ENCODE results near the gene GALNT12.

The GALNT12 gene

DNA sequence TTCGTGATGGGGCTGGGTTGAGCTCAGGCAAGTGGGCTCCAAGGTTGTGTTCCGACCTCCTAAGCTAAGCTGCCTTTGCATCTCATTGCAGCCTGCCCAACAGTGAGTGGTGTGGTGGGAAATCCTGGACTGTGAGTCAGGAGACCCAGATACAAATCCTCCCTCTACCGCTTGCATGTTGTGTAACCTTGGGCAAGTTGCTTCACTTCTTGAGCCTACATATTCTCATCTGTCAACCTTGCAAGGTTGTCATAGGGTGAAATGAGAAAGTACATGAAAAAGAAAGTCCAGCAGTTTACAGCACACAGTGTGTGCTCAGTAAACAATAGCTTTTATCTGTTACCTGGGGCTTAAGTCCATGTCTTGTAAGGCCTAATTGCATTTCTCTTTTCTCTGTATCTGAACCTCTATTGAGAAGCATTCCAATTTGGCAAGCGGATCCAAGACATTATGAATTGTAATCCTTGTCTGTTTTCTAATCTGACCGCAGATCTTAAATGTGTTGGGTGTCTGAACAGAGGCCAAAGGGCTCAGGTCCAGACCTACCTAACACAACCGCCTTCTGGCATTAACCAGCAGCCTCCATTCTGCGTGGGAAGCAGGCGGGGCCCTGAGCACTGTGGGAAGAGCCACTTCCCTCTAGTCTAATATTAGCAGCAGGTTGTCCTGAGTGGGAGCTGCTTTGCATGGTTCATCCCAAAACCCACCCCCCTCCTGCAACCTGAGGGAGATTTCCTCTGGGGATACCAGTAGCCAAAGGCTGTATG, 1.8 kb upstream of the GALNT12 start:
- no peak for DNase-seq (ENCODE audit: low spot score)

DNA sequence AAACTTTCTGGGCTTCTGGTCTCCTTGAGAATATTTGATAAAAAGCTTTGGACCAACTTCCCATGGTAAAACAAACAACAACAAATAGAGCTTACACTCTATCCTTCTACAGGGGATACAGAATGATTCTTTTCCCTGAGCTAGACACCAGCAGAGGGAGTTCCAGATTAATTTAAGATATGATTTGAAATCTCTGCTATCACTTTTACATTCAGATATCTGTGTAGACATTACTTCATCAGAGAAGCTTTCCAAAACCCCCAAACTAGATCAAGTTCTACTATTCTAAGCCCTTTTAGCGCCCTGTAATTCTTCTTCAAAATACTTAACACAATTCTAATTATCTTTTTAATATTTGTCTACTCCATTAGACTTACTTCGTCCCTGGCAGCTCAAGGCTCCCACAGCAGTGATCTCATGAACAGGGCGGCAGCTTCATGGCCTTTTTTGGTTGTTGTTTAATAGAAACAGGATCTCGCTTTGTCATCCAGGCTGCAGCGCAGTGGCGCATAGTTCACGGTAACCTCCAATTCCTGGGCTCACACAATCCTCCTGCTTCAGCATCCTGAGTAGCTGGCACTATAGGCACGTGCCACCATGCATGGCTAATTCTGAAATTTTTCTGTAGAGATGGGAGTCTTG, 955 bp upstream of the GALNT12 start:
- DNase-seq (ENCODE audit: low spot score) = no peak

DNA sequence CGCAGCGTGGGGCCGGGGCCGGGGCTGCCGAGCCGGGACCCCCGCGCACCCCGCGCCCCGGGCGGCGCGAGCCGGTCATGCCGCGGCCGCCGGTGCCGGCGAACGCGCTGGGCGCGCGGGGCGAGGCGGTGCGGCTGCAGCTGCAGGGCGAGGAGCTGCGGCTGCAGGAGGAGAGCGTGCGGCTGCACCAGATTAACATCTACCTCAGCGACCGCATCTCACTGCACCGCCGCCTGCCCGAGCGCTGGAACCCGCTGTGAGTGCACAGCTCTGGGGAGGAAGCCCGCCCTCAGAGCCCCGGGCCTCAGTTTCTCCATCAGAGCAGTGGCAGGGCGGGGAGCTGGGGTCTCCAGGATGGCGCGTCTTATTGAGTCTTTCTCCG, 335 bp downstream of the GALNT12 start:
- DNase-seq (ENCODE audit: low spot score) = no peak

DNA sequence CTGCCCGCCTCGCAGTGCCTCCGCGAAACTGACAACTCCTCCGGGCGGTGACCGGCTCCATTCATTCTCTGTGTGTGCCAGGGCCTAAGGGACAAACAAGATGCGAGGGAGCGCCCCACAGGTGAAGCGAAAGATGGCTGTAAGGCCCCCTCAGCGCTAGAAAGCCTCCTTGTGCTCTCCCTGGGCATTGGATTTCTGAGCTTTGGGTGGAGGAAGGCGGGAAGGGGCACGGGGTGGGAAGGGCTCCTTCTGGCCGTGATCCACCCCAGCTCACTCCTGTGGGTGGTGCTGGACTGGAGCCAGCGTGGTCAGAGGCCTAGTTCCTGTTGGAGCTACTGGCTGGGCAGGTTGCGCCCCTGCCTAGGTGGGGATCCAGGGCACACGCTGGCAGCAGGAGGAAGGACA, 943 bp downstream of the GALNT12 start:
- DNase-seq (ENCODE audit: low spot score) = no peak

DNA sequence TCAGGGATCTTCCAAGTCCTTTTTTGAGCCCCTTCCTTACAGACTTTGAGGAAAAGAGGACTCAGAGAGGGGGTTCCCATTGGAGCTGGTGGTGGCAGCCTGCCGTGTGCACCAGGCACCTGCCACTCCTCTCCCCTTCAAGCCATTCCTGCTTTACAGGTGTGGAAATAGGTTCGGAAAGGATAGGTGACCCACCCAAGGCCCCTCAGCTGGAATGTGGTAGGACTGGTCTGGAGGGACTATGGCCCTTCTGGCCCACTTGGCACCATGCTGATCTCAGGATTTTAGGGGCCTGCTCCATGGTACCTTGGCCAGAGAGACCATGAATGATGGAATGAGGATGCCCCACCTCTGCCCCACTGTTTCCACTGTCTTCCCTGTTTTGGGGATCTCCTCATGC, 1.4 kb downstream of the GALNT12 start:
- DNase-seq (ENCODE audit: low spot score) = no peak

DNA sequence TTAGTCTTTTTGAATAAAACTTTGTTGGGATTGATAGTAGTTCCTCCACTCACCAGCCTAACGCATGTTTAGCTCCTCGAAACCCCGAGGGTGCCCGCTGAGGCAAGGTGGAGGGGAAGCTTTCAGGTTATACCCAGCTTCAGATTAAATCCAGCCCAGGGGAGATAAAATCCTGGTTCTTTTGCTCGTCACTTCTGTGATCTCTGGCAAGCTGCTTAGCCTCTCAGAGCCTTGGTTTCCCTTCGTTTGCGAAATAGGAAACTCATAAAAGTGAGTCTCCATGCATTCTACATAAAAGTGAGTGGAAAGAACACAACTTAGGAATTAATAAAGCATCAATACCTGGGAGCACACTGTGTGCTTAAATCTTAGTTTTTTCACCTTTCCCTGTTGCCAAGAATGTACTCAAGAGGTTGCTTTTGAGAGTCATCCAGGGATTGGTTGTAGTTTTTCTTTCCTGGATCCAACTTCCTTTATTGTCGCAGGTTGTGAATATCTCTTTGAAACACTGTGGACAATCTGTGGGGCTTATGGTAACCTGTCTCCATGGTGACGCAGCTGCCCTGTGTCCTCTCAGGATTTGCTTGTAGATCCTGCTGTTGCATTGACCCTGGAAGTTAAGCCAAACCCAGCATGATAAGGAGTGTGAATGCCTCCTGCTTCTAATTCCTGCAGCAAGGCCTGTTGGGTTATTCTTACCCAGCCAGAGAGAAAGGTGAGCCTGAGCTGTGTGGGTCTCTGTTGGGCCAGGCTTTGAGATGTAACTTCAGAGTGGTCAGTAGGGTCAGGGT, 2.0 kb downstream of the GALNT12 start:
- DNase-seq (ENCODE audit: low spot score) = no peak

DNA sequence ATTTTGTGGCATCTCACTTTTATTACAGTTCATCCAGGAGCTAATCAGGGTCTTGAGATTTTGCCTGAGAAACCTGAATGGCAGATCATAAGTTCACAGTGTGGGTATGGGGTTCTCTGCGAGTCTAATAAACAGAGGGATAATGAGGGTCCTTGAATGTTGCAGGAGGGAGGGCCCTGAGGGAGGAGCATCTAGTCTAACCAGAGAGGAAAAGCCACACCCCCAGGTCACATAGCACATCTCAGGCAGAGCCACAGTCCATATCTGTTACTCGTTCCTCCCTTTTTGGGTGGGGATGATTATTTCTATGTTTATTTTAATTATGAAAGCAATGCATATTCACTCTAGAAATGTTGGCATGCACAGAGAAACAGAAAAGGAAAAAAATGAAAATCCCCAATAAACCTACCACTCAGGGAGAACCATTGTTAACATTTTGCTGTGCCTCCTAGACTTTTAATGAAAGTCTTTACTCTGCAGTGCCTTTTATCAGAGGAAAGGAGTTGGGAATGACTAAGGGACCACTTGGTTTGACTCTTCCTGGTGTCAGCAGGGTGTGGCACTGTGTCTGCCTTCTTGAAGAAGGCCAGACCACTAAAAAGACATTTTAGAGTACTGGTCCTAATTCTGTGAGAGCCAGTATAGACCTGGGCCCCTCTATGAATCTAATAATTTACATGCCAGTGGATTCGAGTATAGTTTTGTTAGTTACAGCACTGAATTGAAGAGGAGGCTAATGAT, 2.8 kb downstream of the GALNT12 start:
- no peak for DNase-seq (ENCODE audit: low spot score)

DNA sequence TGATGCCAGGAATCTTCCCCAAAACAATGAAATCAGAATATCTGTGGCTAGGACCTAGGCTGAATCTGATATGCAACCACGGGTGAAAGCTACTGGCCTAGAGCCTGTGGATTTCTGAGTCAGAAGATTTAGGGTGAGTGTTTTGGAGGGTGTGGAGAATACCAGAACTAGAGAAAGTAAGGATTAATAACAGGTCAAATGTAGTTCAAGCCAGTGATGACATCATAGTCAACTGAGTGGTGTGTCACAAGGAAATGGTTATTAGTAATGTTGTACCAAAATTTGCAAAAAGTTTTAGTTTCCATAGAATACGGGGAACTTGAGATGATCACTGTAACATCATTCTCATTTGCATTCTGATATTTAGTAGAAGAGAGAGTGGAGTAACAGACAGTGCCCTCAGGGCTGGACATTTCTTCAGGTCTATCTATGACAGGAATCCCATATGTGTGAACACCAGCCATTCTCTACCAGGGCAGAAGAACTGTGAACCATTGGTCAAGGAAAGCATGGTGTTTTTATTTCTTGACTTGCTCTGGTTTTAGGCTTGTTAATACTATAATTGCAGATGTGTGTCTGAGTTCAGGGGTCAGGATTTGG, 3.7 kb downstream of the GALNT12 start:
- DNase-seq (ENCODE audit: low spot score) = no peak

DNA sequence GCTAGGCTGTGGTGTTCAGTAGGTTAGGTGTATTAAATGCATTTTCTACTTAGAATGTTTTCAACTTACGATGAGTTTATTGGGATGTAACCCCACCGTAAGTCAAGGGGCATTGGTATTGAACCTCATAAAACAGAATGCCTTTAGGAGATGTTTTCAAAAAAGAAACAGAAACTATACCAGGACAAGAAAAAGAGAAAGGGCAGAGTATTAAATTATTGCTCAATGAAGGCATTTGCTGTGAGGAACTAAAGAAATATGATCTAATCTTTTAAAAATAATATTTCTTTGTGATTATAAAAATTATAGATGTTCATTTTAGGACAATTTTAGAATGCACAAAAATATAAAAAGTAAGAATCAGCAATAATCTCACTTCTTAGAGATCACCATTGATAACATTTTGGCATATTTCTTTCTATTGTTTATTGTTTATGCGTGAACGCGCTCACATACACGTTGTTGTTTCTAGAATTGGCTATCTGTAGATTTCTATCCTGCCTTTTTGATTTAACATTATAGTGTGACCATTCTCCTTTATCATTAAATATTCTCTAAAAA, 8.0 kb downstream of the GALNT12 start:
- DNase-seq (ENCODE audit: low spot score) = no peak

DNA sequence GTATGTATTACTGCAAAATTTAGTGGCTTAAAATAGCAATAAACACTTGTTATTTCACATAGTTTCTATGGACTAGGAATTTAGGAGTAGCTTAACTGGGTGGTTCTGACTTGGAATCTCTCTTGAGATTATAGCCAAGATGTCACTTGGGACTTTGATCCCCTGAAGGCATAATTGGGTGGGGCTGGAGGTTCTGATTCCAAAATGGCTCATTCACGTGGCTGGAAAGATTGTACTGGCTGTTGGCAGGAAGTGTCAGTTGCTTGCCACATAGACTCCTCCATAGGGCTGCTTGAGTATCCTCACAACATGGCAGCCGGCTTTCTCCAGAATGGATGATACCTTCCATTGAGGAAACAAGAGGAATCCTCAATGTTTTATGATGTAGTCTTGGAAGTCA, 11.3 kb downstream of the GALNT12 start:
- DNase-seq (ENCODE audit: low spot score) = no peak

DNA sequence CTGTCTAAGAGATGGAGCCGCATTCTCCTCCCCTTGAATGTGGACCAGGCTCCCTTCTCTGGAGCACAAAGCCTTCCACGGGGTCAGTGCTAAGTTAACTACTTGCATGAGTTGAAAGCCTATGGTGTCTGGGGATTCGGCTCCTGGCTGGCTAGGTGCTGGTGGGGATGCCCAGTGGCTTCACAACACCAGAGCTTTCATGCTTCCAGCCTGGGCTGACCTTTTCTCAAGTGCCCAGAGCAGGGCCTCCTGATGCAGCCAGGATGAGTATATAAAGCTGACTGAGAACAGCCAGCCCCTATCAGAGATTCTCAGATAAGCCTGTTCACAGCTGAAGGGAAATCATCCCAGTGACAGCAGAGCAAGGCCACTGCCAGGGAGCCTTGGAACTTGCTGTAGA, 11.8 kb downstream of the GALNT12 start:
- no peak for DNase-seq (ENCODE audit: low spot score)

DNA sequence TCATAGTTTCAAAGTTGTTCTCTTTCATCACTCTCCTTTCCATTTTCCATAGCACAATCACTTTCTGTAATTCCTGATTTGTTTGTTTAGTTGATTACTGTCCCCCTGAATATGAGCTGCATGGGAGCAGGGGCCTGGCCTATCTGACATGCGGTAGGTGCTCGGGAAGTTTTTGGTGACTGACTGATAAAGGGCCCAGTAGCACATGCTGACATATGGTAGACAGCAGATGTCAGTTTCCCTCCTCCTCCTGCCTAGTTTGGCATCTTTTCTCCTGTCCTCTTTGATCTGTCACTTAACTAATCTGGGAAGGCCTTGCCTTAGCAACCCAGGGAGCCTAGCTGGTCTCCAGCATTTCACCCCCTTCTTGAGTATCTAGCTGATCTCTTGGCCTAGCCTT, 14.4 kb downstream of the GALNT12 start:
- DNase-seq (ENCODE audit: low spot score) = no peak

DNA sequence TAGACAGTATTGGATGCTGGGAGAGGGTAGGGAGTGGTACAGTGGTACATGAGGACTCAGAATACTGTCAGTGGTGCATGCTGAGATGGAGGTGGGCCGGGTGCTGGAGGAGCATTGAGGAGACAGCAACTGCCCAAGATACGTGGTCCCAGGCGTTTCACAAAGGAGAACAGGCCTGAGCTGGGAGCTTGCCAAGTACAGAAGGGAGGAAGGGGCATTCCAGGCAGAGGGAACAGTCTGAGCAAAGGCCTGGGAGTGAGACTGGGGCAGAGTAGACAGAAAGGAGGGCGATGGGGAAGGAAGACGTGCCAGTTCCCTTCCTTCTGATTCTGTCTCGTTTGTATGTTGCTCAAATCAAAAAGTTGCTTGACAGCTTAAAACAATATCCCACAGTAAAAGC, 15.2 kb downstream of the GALNT12 start:
- no peak for DNase-seq (ENCODE audit: low spot score)

DNA sequence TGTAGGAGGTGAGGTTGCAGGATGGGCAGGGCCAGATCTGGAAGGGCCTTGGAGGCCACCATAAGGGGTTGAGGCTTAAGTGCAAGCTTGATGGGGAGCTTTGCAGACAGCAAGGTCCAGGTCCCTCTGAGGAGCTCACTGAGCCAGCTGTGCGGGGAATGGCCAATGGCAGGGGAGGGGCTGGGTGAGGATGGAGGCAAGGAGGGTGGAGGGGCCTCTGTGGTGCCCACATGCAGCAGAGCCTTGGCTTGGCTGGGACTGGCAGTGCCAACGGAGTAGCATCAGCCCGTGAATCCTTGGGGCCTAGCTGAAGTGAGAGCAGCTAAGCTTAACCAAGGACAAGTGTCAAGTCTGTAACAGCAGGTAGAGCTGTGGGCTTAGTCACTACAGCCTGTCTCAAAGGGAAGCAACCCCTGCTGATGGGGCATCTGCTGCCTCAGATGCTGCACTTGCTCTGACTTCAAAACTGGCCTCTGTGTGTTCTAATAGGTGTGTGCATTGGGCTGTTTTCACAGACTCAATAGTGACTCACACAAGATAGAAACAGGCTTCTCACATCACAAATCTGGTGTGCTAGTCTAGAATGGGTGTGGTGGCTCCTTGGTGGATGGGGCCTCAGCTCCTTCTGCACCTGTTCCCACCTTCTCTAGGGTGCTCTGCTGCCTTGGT, 16.3 kb downstream of the GALNT12 start:
- DNase-seq (ENCODE audit: low spot score) = no peak

DNA sequence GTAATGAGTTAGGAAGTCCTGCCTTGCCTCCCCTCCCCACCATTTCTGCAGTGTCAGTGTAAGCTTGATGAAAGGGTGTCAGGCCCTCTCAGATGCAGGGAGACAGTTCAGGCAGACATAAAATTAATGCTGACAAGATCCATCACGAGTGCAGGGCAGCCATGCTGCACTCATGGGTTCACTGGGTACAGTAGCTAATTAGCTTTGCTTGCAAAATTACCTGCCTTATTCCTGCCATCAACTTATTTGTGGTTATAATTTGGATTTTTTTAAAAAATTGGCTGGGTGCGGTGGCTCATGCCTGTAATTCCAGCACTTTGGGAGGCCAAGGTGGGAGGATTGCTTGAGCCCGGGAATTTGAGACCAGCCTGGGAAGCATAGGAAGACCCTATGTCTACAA, 17.9 kb downstream of the GALNT12 start:
- DNase-seq (ENCODE audit: low spot score) = no peak

DNA sequence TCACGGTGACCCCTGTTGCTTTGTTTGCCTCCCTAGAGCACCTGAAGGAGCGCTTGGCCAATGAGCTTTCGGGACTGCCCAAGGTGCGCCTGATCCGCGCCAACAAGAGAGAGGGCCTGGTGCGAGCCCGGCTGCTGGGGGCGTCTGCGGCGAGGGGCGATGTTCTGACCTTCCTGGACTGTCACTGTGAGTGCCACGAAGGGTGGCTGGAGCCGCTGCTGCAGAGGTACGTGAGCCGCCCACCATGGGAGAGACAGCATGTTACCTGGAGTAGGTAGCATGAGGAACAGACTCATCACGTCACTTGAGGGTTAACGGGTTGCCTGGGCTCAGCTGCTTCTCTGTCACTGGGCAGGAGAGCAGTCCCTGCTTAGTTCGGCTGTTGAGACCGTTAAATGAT, 19.2 kb downstream of the GALNT12 start:
- DNase-seq (ENCODE audit: low spot score) = no peak

DNA sequence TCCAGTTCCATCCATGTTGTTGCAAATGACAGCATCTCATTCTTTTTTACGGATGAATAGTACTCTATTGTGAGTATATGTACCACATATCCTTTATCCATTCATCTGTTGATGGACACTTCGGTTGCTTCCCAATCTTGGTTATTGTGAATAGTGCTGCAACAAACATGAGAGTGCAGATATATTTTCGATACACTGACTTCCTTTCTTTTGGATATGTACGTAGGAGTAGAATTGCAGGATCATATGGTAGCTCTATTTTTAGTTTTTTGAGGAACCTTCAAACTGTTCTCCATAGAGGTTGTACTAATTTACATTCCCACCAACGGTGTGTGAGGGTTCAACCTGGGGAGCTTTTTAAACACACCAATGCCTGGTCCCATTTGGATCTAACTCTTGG, 22.3 kb downstream of the GALNT12 start:
- DNase-seq (ENCODE audit: low spot score) = no peak

DNA sequence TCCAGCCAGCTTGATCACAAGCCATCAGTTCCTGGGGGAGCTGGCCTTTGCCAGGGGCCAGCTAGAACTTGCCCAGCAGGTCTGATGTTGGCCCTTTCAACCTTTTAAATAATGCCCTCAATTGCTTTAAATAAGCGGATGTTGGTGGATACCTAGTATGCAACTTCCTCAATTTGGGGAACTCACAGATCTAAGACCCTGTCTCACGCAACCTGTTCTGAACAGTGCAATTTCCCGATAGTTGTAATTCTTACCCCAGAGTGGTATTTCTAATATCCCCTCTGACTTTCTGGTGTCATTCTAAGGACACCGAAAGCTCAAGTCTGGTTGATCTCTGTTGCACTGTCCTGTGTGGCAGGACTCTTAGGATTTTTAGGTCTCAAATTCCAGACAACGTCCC, 23.1 kb downstream of the GALNT12 start:
- DNase-seq (ENCODE audit: low spot score) = no peak

DNA sequence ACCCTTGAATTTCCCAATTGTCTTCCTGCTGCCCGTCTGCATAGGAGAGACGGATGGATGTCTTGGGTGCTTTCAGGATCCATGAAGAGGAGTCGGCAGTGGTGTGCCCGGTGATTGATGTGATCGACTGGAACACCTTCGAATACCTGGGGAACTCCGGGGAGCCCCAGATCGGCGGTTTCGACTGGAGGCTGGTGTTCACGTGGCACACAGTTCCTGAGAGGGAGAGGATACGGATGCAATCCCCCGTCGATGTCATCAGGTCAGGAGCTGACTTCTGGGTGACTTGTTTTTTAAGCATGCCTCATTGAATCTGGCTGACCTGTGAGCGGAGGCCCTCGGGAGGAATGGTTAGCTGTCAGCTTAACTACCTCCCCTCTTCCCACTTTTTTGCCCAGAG, 24.2 kb downstream of the GALNT12 start:
- DNase-seq (ENCODE audit: low spot score) = no peak

DNA sequence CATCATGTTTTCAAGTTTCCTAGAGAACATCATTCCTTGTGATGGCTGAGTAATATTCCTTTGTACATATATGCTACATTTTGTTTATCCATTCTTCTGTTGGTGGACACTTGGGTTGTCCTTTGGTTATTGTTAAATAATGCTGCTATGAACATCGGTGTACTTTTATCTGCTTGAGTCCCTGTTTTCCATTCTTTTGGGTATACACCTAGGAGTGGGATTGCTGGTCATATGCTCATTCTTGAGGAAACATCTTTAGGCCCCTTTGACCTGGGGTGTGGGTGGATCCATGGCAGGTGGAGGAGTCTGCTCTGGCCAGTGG, 25.3 kb downstream of the GALNT12 start:
- DNase-seq (ENCODE audit: low spot score) = no peak

Data from CD4-positive, alpha-beta T cell treated with Interleukin-15 for 4 hours (primary cell).